H1 (cell line): ENCODE results near the gene IQCK. TPM values are rescaled to one million over a fixed set of nuclear protein-coding genes. Genes with fewer than 3 reads are reported as not detected.

ENCODE experiments used
- CTCF ChIA-PET: fragments of 300-600 bp; sonication (Branson Sonifier 250); formaldehyde crosslinking; loops from one replicate; lab custom pipeline; 2021; ENCODE audit not compliant: partially characterized antibody; lab: Charles Lee
- POLR2A ChIA-PET: fragments of 300-600 bp; sonication (Branson Sonifier 250); formaldehyde crosslinking; loops from one replicate; lab custom pipeline; 2021; ENCODE audit warnings: inconsistent platforms; ENCODE audit not compliant: partially characterized antibody; lab: Charles Lee
- DNase-seq, 2 experiments: peaks; one replicate each; pipeline versions ENCODE4 v3.0.0 to v3.0.0-alpha.2; 2010 to 2022; ENCODE audit warnings: low spot score in 2 of 2, low read depth in 1 of 2, mixed read lengths in 1 of 2
- FAIRE-seq: peaks from 2 replicates; lab custom pipeline; 2011; peaks lifted over from hg19 to GRCh38; lab: Jason Lieb, UNC
- H2AFZ ChIP-seq: 2 replicates; pipeline ENCODE4 v1.8.1; 2012; ENCODE audit warnings: low read length, inconsistent platforms
- H2AK5ac ChIP-seq: 2 replicates; pipeline ENCODE4 v1.6.1; 2013; ENCODE audit warnings: low read depth, low read length
- H2BK120ac ChIP-seq: replicated peaks from 2 replicates; pipeline ENCODE3; 2013; ENCODE audit warnings: low read depth, low read length, inconsistent platforms
- H2BK12ac ChIP-seq: 2 replicates; pipeline ENCODE4 v1.6.1; 2013; ENCODE audit warnings: low read depth, low read length
- H2BK15ac ChIP-seq: 2 replicates; pipeline ENCODE4 v1.6.1; 2013; ENCODE audit warnings: low read length
- H2BK20ac ChIP-seq: 2 replicates; pipeline ENCODE4 v1.6.1; 2013; ENCODE audit warnings: low read length
- H2BK5ac ChIP-seq: 2 replicates; pipeline ENCODE4 v1.6.1; 2013; ENCODE audit warnings: low read depth, low read length
- H3K14ac ChIP-seq: 2 replicates; pipeline ENCODE4 v1.6.1; 2013; ENCODE audit warnings: inconsistent platforms; ENCODE audit not compliant: insufficient read length
- H3K18ac ChIP-seq: 2 replicates; pipeline ENCODE4 v1.6.1; 2013; ENCODE audit warnings: low read length; ENCODE audit errors: extremely low read depth
- H3K23ac ChIP-seq: 2 replicates; pipeline ENCODE4 v1.6.1; 2013; ENCODE audit warnings: inconsistent platforms; ENCODE audit not compliant: insufficient read length
- H3K23me2 ChIP-seq: 2 replicates; pipeline ENCODE4 v1.6.1; 2013; ENCODE audit warnings: low read depth, low read length
- H3K27ac ChIP-seq: 2 replicates; pipeline ENCODE4 v1.6.1; 2011; ENCODE audit warnings: low read depth, low read length, inconsistent platforms
- H3K27me3 ChIP-seq, 4 experiments: replicated peaks in 1 of 4; 1 replicate in 1 of 4; 2 replicates in 3 of 4; pipeline versions ENCODE4 v1.6.1 to v1.8.1; 2011 to 2013; ENCODE audit warnings: low read length in 3 of 4, mild to moderate bottlenecking in 3 of 4, inconsistent platforms in 2 of 4, mixed read lengths in 2 of 4, moderate library complexity in 1 of 4; ENCODE audit not compliant: control insufficient read depth in 3 of 4, insufficient read depth in 3 of 4; ENCODE audit errors: extremely low read depth in 1 of 4
- H3K36me3 ChIP-seq, 4 experiments: 2 replicates each; pipeline versions ENCODE4 v1.6.1 to v1.8.1; 2011 to 2013; ENCODE audit warnings: mild to moderate bottlenecking in 4 of 4, low read length in 3 of 4, moderate library complexity in 2 of 4, control low read depth in 1 of 4, inconsistent platforms in 1 of 4; ENCODE audit not compliant: insufficient read depth in 4 of 4, control insufficient read depth in 2 of 4
- H3K4ac ChIP-seq: replicated peaks from 2 replicates; pipeline ENCODE3; 2013; ENCODE audit warnings: low read length, low read depth, mixed read lengths, inconsistent platforms; ENCODE audit not compliant: insufficient read length
- H3K4me1 ChIP-seq, 4 experiments: replicated peaks in 1 of 4; 1 replicate in 1 of 4; 2 replicates in 3 of 4; pipeline versions ENCODE4 v1.6.1 to v1.8.1; 2011 to 2013; ENCODE audit warnings: low read length in 3 of 4, inconsistent platforms in 2 of 4, mixed read lengths in 1 of 4; ENCODE audit not compliant: insufficient read depth in 4 of 4, control insufficient read depth in 3 of 4
- H3K4me2 ChIP-seq, 2 experiments: 2 replicates each; pipeline versions ENCODE4 v1.6.1 to v1.8.1; 2011 to 2013; ENCODE audit warnings: low read depth in 2 of 2, low read length in 2 of 2, control low read depth in 1 of 2, inconsistent platforms in 1 of 2, mild to moderate bottlenecking in 1 of 2; ENCODE audit not compliant: insufficient read depth in 1 of 2
- H3K4me3 ChIP-seq, 4 experiments: fragments of 200-600, 300-600 bp in 1 of 4; sonication (generic), shearing (Covaris generic), sonication (Bioruptor Twin) in 1 of 4; 2 replicates each; pipeline versions ENCODE4 v1.5.1 to v1.8.1; 2011 to 2016; ENCODE audit warnings: low read length in 4 of 4, low read depth in 3 of 4, control low read depth in 2 of 4, inconsistent platforms in 2 of 4, mild to moderate bottlenecking in 2 of 4, mixed read lengths in 1 of 4, moderate library complexity in 1 of 4; ENCODE audit not compliant: insufficient read depth in 2 of 4; ENCODE audit errors: extremely low read depth in 1 of 4
- H3K56ac ChIP-seq: replicated peaks from 2 replicates; pipeline ENCODE3; 2013; ENCODE audit warnings: low read depth, mild to moderate bottlenecking, mixed read lengths, low read length, inconsistent platforms; ENCODE audit not compliant: insufficient read length
- H3K79me1 ChIP-seq: 2 replicates; pipeline ENCODE4 v1.6.1; 2013; ENCODE audit warnings: low read depth, low read length, control low read depth
- H3K79me2 ChIP-seq, 2 experiments: 2 replicates each; pipeline versions ENCODE4 v1.6.1 to v1.8.1; 2012 to 2013; ENCODE audit warnings: low read length in 2 of 2, mild to moderate bottlenecking in 2 of 2, inconsistent platforms in 1 of 2; ENCODE audit not compliant: insufficient read depth in 2 of 2, control insufficient read depth in 1 of 2
- H3K9ac ChIP-seq, 4 experiments: replicated peaks in 1 of 4; 1 replicate in 1 of 4; 2 replicates in 3 of 4; pipeline versions ENCODE4 v1.6.1 to v1.8.1; 2011 to 2013; ENCODE audit warnings: low read depth in 3 of 4, low read length in 3 of 4, control low read depth in 2 of 4, mild to moderate bottlenecking in 2 of 4, moderate library complexity in 2 of 4, inconsistent platforms in 1 of 4; ENCODE audit errors: extremely low read depth in 1 of 4
- H3K9me3 ChIP-seq, 2 experiments: 2 replicates each; pipeline versions ENCODE4 v1.6.1 to v1.8.1; 2012 to 2013; ENCODE audit warnings: mild to moderate bottlenecking in 2 of 2, moderate library complexity in 2 of 2, control low read depth in 1 of 2, inconsistent platforms in 1 of 2, low read depth in 1 of 2, low read length in 1 of 2, mixed read lengths in 1 of 2; ENCODE audit not compliant: insufficient read depth in 2 of 2
- H4K20me1 ChIP-seq, 2 experiments: replicated peaks in 1 of 2; 2 replicates each; pipeline versions ENCODE3 to v1.8.1; 2011 to 2013; ENCODE audit warnings: inconsistent platforms in 2 of 2, low read length in 2 of 2, mild to moderate bottlenecking in 1 of 2; ENCODE audit not compliant: insufficient read depth in 2 of 2, control insufficient read depth in 1 of 2
- H4K5ac ChIP-seq: 2 replicates; pipeline ENCODE4 v1.6.1; 2013; ENCODE audit warnings: low read length, low read depth, mixed read lengths, inconsistent platforms; ENCODE audit not compliant: insufficient read length
- H4K8ac ChIP-seq: 2 replicates; pipeline ENCODE4 v1.8.0; 2013; ENCODE audit warnings: mild to moderate bottlenecking, moderate library complexity, low read length, inconsistent platforms; ENCODE audit not compliant: insufficient read depth; ENCODE audit errors: extremely low read depth
- H4K91ac ChIP-seq: replicated peaks from 2 replicates; pipeline ENCODE3; 2013; ENCODE audit warnings: low read length, mixed read lengths, inconsistent platforms; ENCODE audit not compliant: insufficient read length
- ASH2L ChIP-seq: fragments of 200-600, 300-600 bp; sonication (generic); IDR thresholded peaks from one replicate; pipeline ENCODE4 v1.7.1; 2017; ENCODE audit warnings: low read length
- CHD1 ChIP-seq: IDR thresholded peaks from 2 replicates; pipeline ENCODE4 v1.6.1; 2012; ENCODE audit warnings: low read depth, low read length, improper control_type of control experiment
- PHF8 ChIP-seq: fragments of 200-600 bp; sonication (generic); conservative IDR thresholded peaks from 2 replicates; pipeline ENCODE4 v1.7.1; 2012; ENCODE audit warnings: low read depth, mild to moderate bottlenecking, inconsistent platforms, low read length, moderate library complexity
- SRF ChIP-seq: IDR thresholded peaks from 2 replicates; pipeline ENCODE4 v1.6.1; 2011; ENCODE audit warnings: mild to moderate bottlenecking, low read depth, low read length, moderate library complexity
- TBP ChIP-seq: IDR thresholded peaks from 2 replicates; pipeline ENCODE4 v1.6.1; 2011; ENCODE audit warnings: low read depth, low read length, improper control_type of control experiment
- YY1 ChIP-seq: IDR thresholded peaks from 2 replicates; pipeline ENCODE4 v1.6.1; 2011; ENCODE audit warnings: low read depth, mild to moderate bottlenecking, low read length
- WGBS, 2 experiments: shearing (Covaris generic) in 1 of 2; methylation state at CpG; one replicate each; pipeline versions ENCODE4 v1.1.6 to v1.1.7; 2013 to 2015; ENCODE audit warnings: low lambda C conversion rate in 2 of 2, mixed read lengths in 2 of 2, inconsistent platforms in 1 of 2, low coverage in 1 of 2, missing lambda C conversion rate in 1 of 2; ENCODE audit not compliant: insufficient replicate concordance in 2 of 2, insufficient coverage in 1 of 2, insufficient read length in 1 of 2; ENCODE audit errors: extremely low coverage in 1 of 2, missing lambda C conversion rate in 1 of 2; 5-methylcytosine and 5-hydroxymethylcytosine counted together
- polyA plus RNA-seq, 7 experiments: library from polyadenylated mRNA; depleted of rRNA in 3 of 7; stranded (reverse) in 5 of 7; unstranded in 2 of 7; fragments of >200 nt in 5 of 7; fragments of 200-250 nt in 2 of 7; gene quantifications; 1 replicate in 5 of 7; 2 replicates in 1 of 7; 4 replicates in 1 of 7; pipeline versions ENCODE4 v1.2.1 to v1.2.3, GENCODE V29; 2011 to 2013; ENCODE audit warnings: missing spikeins in 2 of 7, mixed read lengths in 2 of 7
- total RNA-seq: library from RNA; stranded (reverse); fragmentation: NEBNext Ultra II Directional; extraction: Animal tissue kit (Norgen Biotek cat#: 25700); gene quantifications from 2 replicates; pipeline ENCODE4 v1.2.1, GENCODE V29; 2021

The IQCK gene
- total and polyA plus RNA-seq, 2 of the 8 experiments (the other 6 are each of a cell fraction or from before 2014, with no cell fraction given) = 6.2 to 9.3 TPM

GRCh38 chr16:19737306-19738038 lies 19.4 kb downstream of the IQCK start:
- no peak overlapping the region for H3K18ac ChIP-seq
- 0 out of 7 replicates have a peak, but pooled peaks cover 0 to 4% (median 2%) of the 10 kb centered on the region in 4 experiments for H3K4me1 ChIP-seq
- H3K79me2 ChIP-seq = no peaks in the 10 kb centered on the region
- H3K23me2 ChIP-seq = no peaks in the 10 kb centered on the region
- CTCF ChIA-PET = no interaction called here
- no peaks in the 10 kb centered on the region for H3K79me1 ChIP-seq
- H2AK5ac ChIP-seq = no peak overlapping the region
- H4K5ac ChIP-seq = no peak overlapping the region
- H2BK12ac ChIP-seq = no peak overlapping the region
- no peak overlapping the region for H3K9ac ChIP-seq
- H4K20me1 ChIP-seq = peaks cover 0 to 2% of the 10 kb centered on the region in 2 experiments
- POLR2A ChIA-PET = interaction anchor here (1.5 kb wide), 1 partner anchor 15 kb away, joined by 3 read pairs; no protein-coding TSS in a partner anchor
- H2BK15ac ChIP-seq = no peak overlapping the region
- FAIRE-seq = no peak
- H3K27ac ChIP-seq = no peak overlapping the region
- H3K14ac ChIP-seq = no peak overlapping the region
- H3K23ac ChIP-seq = no peak overlapping the region
- 86% methylated on average over 12 of the region's 12 CpGs; no CpG with 5 or more reads in 1 of the 2 experiments for WGBS, 2 experiments
- no peak overlapping the region for H2BK5ac ChIP-seq
- no peaks in the 10 kb centered on the region for H3K9me3 ChIP-seq
- H3K27me3 ChIP-seq = no peaks in the 10 kb centered on the region
- peaks cover 0 to 4% (median 0%) of the 10 kb centered on the region in 4 experiments; a peak in 1 of 8 replicates for H3K36me3 ChIP-seq
- no peak overlapping the region for H3K4me3 ChIP-seq
- H2BK20ac ChIP-seq = no peak overlapping the region
- no peak overlapping the region for H2AFZ ChIP-seq
- H4K8ac ChIP-seq = no peak overlapping the region
- no peak for DNase-seq
- no peak overlapping the region for H2BK120ac ChIP-seq
- no peak overlapping the region for H3K4me2 ChIP-seq
- no peak overlapping the region for H4K91ac ChIP-seq
- no peak overlapping the region for H3K4ac ChIP-seq
- H3K56ac ChIP-seq = no peak overlapping the region
- TF ChIP-seq YY1 (no peak), CHD1 (no peak), TBP (no peak), PHF8 (no peak), ASH2L (no peak), SRF (no peak)
